Lower leg skin (tissue), 3 donors: Measurements from ENCODE around the gene SQSTM1.

Experiments used
- CTCF ChIP-seq, 3 donors: fragments of 450-650 bp; IDR thresholded peaks; one replicate each; pipeline ENCODE4 v1.5.1; 2016; ENCODE audit warnings: antibody characterized with exemption in 3 of 3, mild to moderate bottlenecking in 3 of 3, moderate library complexity in 2 of 3
- POLR2A ChIP-seq, 2 donors: fragments of 450-650 bp; IDR thresholded peaks; one replicate each; pipeline ENCODE4 v1.6.1; 2016 to 2017; ENCODE audit warnings: antibody characterized with exemption in 2 of 2, mild to moderate bottlenecking in 1 of 2, moderate library complexity in 1 of 2

- no peak for TF ChIP-seq CTCF (IDR thresholded peaks at IDR 0.05)
- TF ChIP-seq POLR2A (IDR thresholded peaks at IDR 0.05): no peak
Observed at GRCh38 chr5:179771311-179771895, 49.3 kb upstream of the SQSTM1 start.
